Activated CD4-positive, alpha-beta memory T cell treated with anti-CD3 and anti-CD28 coated beads, Interleukin-2, amount 10 ng/mL, durations not matched to agents 7 days and 5 days (primary cell): ENCODE results near the gene IL3. TPM values are rescaled to one million over a fixed set of nuclear protein-coding genes. Genes with fewer than 3 reads are reported as not detected.
A peak's percentile ranks its signal among the peaks of the same experiment; 100 is the strongest.

Experiments
- CTCF ChIA-PET: fragments of 350-600 bp; sonication (Branson Sonifier 250); formaldehyde crosslinking; loops from one replicate; lab custom pipeline; 2021; ENCODE audit warnings: antibody characterized with exemption, inconsistent platforms; lab: Charles Lee
- POLR2A ChIA-PET: fragments of 350-600 bp; sonication (Branson Sonifier 250); formaldehyde crosslinking; loops from one replicate; lab custom pipeline; 2021; ENCODE audit warnings: antibody characterized with exemption; lab: Charles Lee
- DNase-seq: peaks from one replicate; pipeline ENCODE4 v3.0.0-alpha.2; 2020
- H3K27ac Mint-ChIP-seq: one replicate; pipeline ENCODE4 v1.8.0; 2021; ENCODE audit warnings: mild to moderate bottlenecking, mixed read lengths
- H3K27me3 Mint-ChIP-seq: one replicate; pipeline ENCODE4 v1.8.0; 2021; ENCODE audit warnings: mixed read lengths
- H3K36me3 Mint-ChIP-seq: one replicate; pipeline ENCODE4 v1.8.0; 2021; ENCODE audit warnings: low read depth, mixed read lengths
- H3K4me1 Mint-ChIP-seq: one replicate; pipeline ENCODE4 v1.8.0; 2021; ENCODE audit warnings: mixed read lengths
- H3K4me3 Mint-ChIP-seq: one replicate; pipeline ENCODE4 v1.8.0; 2021; ENCODE audit warnings: mild to moderate bottlenecking, mixed read lengths
- H3K9me3 Mint-ChIP-seq: one replicate; pipeline ENCODE4 v1.8.0; 2021; ENCODE audit warnings: mixed read lengths
- total RNA-seq, 2 experiments: library from RNA; stranded (reverse); gene quantifications; one replicate each; pipeline ENCODE4 v1.2.3, GENCODE V29; 2021

The IL3 gene
- total RNA-seq, 2 experiments from 2014 or later: 1.4 to 1.6 TPM

DNA sequence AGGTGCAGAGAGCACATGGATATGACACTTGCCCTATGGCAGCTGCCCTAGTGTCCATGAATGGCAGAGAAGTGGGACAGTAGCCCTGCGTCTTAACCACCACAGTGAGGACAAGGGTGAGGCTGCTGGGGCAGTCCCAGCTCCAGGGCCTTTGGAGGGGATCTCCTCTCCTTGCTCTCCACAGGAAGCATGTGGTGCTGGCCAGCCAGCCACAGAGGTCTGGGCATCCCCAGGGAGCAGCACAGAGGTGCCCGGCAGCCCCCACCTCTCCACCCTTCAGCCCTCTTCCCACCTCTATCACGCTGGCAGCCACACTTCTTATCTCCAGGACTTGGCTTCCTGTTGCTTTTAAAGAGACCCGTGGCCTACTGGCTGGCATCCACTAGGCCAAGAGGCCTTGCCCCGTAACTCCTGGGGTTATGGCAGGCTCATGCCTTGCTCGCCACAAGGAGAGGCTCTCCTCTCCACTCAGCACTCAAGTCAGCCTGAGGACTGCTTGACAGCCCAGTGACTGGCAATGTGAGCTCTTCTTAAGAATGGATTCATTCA, 35.0 kb downstream of the IL3 start:
- Mint-ChIP-seq H3K27me3 (peaks cover 11% of the 10 kb centered on the region), H3K4me1 (peaks cover 53% of the 10 kb centered on the region), H3K27ac (no peak overlapping the region), H3K36me3 (peaks cover 11% of the 10 kb centered on the region), H3K9me3 (peaks cover 4% of the 10 kb centered on the region), H3K4me3 (no peak overlapping the region)
- ChIA-PET CTCF (interaction anchor here (1.9 kb wide), 1 partner anchor 11 kb away, joined by 4 read pairs; no protein-coding TSS in a partner anchor), POLR2A (interaction anchor here (1.0 kb wide), 1 partner anchor 8 kb away, joined by 3 read pairs; no protein-coding TSS in a partner anchor)
- DNase-seq: no peak

DNA sequence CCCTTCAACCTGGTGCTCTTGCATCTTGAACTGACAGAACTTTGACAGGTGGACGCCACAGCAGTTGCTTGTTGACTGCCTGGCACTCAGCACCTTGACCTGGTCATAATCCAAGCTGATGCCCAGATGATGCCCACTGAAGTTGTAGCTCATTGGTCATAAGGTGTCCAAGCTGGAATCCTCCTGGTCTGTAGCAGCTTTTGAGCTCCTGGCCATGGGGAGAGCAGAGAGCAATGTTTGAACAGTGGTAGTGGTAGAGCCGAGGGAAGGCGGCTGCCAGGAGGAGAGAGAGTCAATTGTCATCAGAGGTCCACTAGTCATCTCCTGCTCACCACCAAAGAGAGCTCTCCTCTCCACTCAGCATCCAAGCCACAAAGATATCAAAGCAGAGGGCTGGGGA, 36.4 kb downstream of the IL3 start:
- peaks cover 11% of the 10 kb centered on the region for H3K36me3 Mint-ChIP-seq
- H3K27ac Mint-ChIP-seq: no peak overlapping the region
- ChIA-PET POLR2A (interaction anchor here (0.5 to 1.1 kb wide), 2 partner anchors 15 to 361 kb away, joined by 3 read pairs; no protein-coding TSS in a partner anchor), CTCF (interaction anchor here (1.0 to 1.9 kb wide), 2 partner anchors 9 to 13 kb away, joined by 3 to 4 read pairs; no protein-coding TSS in a partner anchor)
- no peak for DNase-seq
- H3K9me3 Mint-ChIP-seq: peaks cover under 1% of the 10 kb centered on the region
- H3K4me3 Mint-ChIP-seq: no peak overlapping the region
- H3K27me3 Mint-ChIP-seq: peaks cover 11% of the 10 kb centered on the region
- peaks cover 64% of the 10 kb centered on the region for H3K4me1 Mint-ChIP-seq

DNA sequence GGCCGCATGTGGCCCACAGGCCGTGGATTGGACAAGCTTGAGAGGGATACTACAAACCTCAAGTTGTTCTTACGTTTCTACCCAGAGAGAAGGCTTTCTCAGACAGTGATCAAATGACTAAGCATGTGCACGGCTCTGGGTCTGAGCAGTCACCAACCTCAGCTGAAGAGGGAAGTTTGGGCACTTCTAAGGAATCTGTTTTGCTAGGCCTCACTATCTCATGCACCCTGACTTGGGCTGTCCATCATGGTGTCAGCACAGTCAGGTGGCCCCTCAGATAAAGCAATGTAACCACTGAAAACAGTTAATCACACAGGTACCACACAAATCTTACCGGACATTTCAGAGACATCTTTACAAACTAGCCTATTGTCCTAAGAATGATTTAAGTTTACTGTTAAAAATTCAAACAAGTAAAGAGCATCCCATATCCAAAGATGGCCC, 37.7 kb downstream of the IL3 start:
- Mint-ChIP-seq H3K4me3 (no peak overlapping the region), H3K9me3 (no peaks in the 10 kb centered on the region), H3K27me3 (peaks cover 10% of the 10 kb centered on the region), H3K4me1 (peaks cover 77% of the 10 kb centered on the region), H3K36me3 (peaks cover 11% of the 10 kb centered on the region), H3K27ac (peak overlapping the region; percentile 37)
- ChIA-PET POLR2A (interaction anchor here (1.2 kb wide), 1 partner anchor 13 kb away, joined by 6 read pairs; no protein-coding TSS in a partner anchor), CTCF (interaction anchor here (1.0 kb wide), 1 partner anchor 35 kb away, joined by 3 read pairs; no protein-coding TSS in a partner anchor)
- no peak for DNase-seq

DNA sequence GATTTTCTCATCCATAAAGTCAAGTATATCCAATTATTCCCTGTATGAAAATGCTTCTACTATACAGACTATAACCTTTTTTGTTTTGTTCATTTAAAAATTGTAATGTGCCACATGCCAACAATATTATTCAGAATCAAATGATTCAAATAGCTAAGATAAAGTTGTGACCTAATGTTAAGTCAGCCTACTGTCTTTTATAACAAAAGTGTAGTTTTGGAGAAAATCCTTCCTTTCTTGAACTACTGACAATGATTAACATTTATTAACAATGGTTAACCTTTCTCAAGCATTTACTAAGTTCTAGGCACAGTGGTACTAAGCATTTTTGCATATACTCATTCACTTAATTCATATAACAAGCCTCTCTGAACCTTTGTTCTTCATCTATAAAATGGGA, 38.2 kb downstream of the IL3 start:
- H3K4me1 Mint-ChIP-seq: peaks cover 81% of the 10 kb centered on the region
- DNase-seq: no peak
- H3K27ac Mint-ChIP-seq: peak overlapping the region; percentile 74
- POLR2A ChIA-PET: interaction anchor here (1.2 to 1.9 kb wide), 2 partner anchors 12 to 13 kb away, joined by 6 to 10 read pairs; no protein-coding TSS in a partner anchor
- H3K9me3 Mint-ChIP-seq: no peaks in the 10 kb centered on the region
- no peak overlapping the region for H3K4me3 Mint-ChIP-seq
- peaks cover 10% of the 10 kb centered on the region for H3K27me3 Mint-ChIP-seq
- peaks cover 11% of the 10 kb centered on the region for H3K36me3 Mint-ChIP-seq
- CTCF ChIA-PET: interaction anchor here (1.0 to 1.4 kb wide), 2 partner anchors 36 to 140 kb away, joined by 3 to 4 read pairs; no protein-coding TSS in a partner anchor

DNA sequence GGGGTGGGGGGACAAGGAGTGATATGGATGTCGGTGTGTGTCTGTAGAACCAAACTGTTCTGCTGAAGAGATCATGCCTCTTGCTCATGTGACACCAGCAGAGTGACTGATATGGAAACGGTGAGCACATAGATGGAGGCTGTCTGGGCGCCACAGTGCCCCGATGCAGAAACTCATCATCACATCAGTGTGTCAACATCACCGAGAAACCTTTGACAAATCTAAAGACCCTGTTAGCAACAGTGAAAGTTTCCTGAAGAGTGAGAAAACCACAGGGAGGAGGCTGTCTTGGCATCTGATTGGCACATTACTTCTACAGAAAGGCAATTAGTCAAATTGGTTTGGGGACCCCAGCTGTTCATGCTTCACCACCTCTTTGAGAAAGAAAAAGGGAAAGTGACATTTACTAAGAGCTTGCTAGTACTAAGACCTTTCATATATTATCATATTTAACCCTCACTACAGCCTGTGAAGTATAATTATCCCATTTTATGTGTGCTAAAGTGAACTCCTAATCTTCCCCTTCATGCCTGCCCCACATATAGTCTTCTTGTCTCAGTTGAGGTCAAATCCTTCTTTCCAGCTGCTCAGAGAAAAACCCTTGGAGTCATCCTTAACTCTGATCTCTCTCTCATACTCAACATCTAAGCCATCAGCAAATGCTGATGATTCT, 38.8 kb downstream of the IL3 start:
- Mint-ChIP-seq H3K9me3 (no peaks in the 10 kb centered on the region), H3K4me1 (peaks cover 84% of the 10 kb centered on the region), H3K36me3 (peaks cover 9% of the 10 kb centered on the region), H3K4me3 (no peak overlapping the region), H3K27me3 (peaks cover 6% of the 10 kb centered on the region), H3K27ac (peak overlapping the region; percentile 74)
- ChIA-PET POLR2A (interaction anchor here (1.4 to 1.9 kb wide), 2 partner anchors 11 to 25 kb away, joined by 5 to 10 read pairs; partner anchors contain the start of gene CSF2), CTCF (interaction anchor here (1.1 to 1.7 kb wide), 3 partner anchors 13 to 139 kb away, joined by 3 to 4 read pairs (median 4); no protein-coding TSS in a partner anchor)
- peak; percentile 70 for DNase-seq

DNA sequence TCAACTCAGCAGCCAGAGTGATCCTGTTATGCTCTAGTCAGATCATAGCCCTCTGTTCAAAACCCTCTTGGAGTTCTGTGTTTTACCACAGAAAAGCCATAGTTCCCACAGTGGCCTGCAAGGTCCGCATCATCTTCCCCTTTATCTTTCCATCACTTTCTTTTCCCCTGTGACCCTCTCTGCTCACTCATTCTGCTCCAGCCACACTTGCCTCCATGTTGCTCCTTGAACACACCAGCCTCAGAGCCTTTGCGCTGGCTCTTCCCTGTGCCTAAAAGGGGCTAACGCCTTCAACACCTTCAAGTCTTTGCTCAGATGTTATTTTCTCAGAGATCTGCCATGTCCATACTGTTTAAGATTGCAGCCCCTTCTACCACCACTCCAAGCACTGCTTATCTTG, 39.5 kb downstream of the IL3 start:
- Mint-ChIP-seq H3K4me3 (no peak overlapping the region), H3K27me3 (peaks cover 6% of the 10 kb centered on the region), H3K4me1 (peaks cover 88% of the 10 kb centered on the region), H3K27ac (peak overlapping the region; percentile 44), H3K36me3 (peaks cover 9% of the 10 kb centered on the region), H3K9me3 (no peaks in the 10 kb centered on the region)
- CTCF ChIA-PET: interaction anchor here (0.9 to 1.7 kb wide), 4 partner anchors 10 to 138 kb away, joined by 3 to 4 read pairs (median 4); no protein-coding TSS in a partner anchor
- DNase-seq: no peak
- POLR2A ChIA-PET: interaction anchor here (1.1 to 1.9 kb wide), 4 partner anchors 11 to 80 kb away, joined by 3 to 10 read pairs (median 4); partner anchors contain the start of gene CSF2

DNA sequence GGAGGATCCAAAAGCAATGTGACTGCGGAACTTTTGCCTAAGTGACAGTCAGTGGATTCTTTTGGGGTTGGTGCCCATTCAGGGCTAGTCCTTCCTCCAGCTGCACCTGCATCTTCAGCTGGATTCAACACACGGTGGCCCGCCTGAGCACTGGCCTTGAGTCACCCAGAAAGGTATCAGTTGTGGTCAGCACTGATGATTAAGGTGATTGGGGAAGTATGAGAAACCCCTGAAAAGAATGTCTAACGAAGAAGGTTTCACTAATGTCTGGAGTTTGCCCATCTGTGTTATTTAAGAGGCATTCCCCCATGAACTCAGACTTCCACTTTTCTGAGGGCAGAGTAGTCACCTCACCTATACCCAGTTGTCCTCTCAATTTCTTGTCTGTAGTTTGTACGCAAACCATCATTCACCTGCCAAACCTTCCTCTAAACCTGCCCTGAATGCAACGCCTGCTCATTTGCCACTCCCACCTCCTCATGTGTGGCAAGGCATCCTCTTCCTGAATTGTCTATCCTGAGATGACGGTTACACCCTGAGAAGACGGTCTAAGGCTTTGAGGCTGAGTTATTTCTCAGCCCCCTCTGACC, 40.3 kb downstream of the IL3 start:
- POLR2A ChIA-PET: interaction anchor here (1.1 to 1.3 kb wide), 2 partner anchors 18 to 79 kb away, joined by 3 to 4 read pairs; no protein-coding TSS in a partner anchor
- Mint-ChIP-seq H3K9me3 (no peaks in the 10 kb centered on the region), H3K4me3 (no peak overlapping the region)

DNA sequence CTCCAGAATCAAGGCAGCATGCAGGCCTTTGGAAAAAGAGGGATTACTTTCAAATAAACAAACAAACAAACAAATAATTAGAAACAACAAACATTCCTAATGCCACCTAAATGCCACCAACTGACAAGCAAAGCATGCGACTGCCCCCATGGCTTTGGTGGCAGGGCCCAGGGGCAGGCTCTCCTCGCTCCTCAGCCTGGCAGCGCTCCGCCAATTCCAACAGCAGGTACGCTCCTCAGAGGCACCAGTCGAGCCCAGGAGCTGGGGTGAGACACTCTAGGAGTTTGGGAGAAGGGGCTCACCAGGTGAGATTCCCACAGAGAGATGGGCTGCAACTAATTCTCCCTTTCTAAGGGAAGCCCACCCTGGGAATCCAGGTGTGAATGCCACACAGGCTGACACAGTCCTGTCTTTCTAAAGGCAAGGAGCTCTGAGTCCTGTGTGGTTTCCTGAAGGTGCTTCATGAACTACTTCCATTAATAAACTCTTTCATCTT, 41.0 kb downstream of the IL3 start:
- Mint-ChIP-seq H3K27ac (peak overlapping the region; percentile 97), H3K4me3 (no peak overlapping the region), H3K9me3 (no peaks in the 10 kb centered on the region), H3K4me1 (peaks cover 89% of the 10 kb centered on the region), H3K27me3 (peaks cover 4% of the 10 kb centered on the region), H3K36me3 (peaks cover 14% of the 10 kb centered on the region)
- CTCF ChIA-PET: interaction anchor here (1.3 to 1.6 kb wide), 3 partner anchors 36 to 137 kb away, joined by 3 to 12 read pairs (median 5); no protein-coding TSS in a partner anchor
- POLR2A ChIA-PET: interaction anchor here (0.8 to 3.0 kb wide), 8 partner anchors 9 to 512 kb away, joined by 3 to 25 read pairs (median 4); partner anchors contain the start of genes CSF2, IRF1 and SLC22A5
- DNase-seq: no peak

More for the DNA sequence above, 40.3 kb downstream of the IL3 start:
- DNase-seq: no peak
- CTCF ChIA-PET: interaction anchor here (0.9 to 1.7 kb wide), 2 partner anchors 11 to 33 kb away, joined by 3 to 4 read pairs; no protein-coding TSS in a partner anchor
- Mint-ChIP-seq H3K4me1 (peaks cover 88% of the 10 kb centered on the region), H3K27me3 (peaks cover 6% of the 10 kb centered on the region), H3K27ac (peak overlapping the region; percentile 48), H3K36me3 (peaks cover 14% of the 10 kb centered on the region)

DNA sequence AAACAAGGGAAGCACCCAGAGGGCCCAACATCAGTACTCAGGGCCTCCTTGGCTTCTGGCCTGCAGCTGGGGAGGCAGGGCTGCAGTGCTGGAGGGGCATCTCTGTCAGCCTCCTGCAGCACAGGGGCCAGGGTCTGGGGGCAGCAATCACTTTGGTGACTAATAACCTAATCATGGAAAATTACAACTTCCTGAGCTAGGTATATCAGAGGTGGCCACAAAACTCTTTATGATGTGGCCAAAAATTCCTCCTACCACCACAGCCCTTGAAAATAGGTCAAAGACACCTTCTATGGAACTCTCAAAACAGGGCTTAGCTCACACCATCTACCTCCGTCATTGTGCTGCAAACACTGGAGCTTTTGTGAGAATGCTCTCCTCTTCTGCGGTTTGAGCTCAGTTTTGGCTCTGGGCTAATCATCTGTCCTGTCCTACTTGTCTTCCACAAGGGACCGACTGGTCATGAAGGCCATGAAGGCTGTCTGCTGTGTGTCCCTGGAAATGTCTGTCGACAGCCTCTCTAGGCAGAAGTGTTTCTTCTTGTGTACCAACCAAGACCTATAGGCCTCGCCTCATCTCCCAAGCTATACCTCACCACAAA, 41.7 kb downstream of the IL3 start:
- ChIA-PET POLR2A (interaction anchor here (0.6 to 3.0 kb wide), 14 partner anchors 8 to 513 kb away, joined by 3 to 25 read pairs (median 4); partner anchors contain the start of genes CSF2, IRF1 and SLC22A5), CTCF (interaction anchor here (0.9 to 1.6 kb wide), 8 partner anchors 13 to 136 kb away, joined by 3 to 12 read pairs (median 4); no protein-coding TSS in a partner anchor)
- peaks cover 85% of the 10 kb centered on the region for H3K4me1 Mint-ChIP-seq
- peak; percentile 52 for DNase-seq
- no peak overlapping the region for H3K4me3 Mint-ChIP-seq
- peak overlapping the region; percentile 97 for H3K27ac Mint-ChIP-seq
- peaks cover 4% of the 10 kb centered on the region for H3K27me3 Mint-ChIP-seq
- H3K9me3 Mint-ChIP-seq: no peaks in the 10 kb centered on the region
- peaks cover 17% of the 10 kb centered on the region for H3K36me3 Mint-ChIP-seq

DNA sequence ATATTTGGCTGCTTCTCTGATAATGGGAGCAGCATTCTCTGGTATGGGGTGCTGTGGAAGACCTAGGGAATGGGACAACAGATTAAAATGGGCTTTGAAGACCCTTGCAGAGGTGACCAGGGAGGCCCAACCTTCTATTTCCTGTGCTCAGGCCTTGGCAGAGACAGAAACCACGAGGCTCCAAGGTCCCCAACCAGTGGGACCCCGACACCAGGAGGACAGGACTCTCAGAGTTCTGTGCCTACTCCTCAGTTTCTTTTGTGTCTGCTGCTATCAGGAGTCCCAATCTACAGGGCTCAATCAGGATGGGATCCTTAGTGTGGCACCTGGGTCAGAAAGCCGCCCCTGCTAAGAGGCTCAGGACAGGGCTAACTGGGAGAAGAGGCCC, 42.5 kb downstream of the IL3 start:
- no peak overlapping the region for H3K4me3 Mint-ChIP-seq
- peaks cover 86% of the 10 kb centered on the region for H3K4me1 Mint-ChIP-seq
- H3K9me3 Mint-ChIP-seq: peaks cover 4% of the 10 kb centered on the region
- peak overlapping the region; percentile 97 for H3K27ac Mint-ChIP-seq
- no peak for DNase-seq
- H3K36me3 Mint-ChIP-seq: peaks cover 21% of the 10 kb centered on the region
- ChIA-PET CTCF (interaction anchor here (0.9 to 1.4 kb wide), 8 partner anchors 12 to 136 kb away, joined by 3 to 6 read pairs (median 3); partner anchors contain the start of gene CSF2), POLR2A (interaction anchor here (0.9 to 3.0 kb wide), 10 partner anchors 8 to 388 kb away, joined by 3 to 25 read pairs (median 5); partner anchors contain the start of genes CSF2, FNIP1 and IRF1)
- H3K27me3 Mint-ChIP-seq: peaks cover 4% of the 10 kb centered on the region

DNA sequence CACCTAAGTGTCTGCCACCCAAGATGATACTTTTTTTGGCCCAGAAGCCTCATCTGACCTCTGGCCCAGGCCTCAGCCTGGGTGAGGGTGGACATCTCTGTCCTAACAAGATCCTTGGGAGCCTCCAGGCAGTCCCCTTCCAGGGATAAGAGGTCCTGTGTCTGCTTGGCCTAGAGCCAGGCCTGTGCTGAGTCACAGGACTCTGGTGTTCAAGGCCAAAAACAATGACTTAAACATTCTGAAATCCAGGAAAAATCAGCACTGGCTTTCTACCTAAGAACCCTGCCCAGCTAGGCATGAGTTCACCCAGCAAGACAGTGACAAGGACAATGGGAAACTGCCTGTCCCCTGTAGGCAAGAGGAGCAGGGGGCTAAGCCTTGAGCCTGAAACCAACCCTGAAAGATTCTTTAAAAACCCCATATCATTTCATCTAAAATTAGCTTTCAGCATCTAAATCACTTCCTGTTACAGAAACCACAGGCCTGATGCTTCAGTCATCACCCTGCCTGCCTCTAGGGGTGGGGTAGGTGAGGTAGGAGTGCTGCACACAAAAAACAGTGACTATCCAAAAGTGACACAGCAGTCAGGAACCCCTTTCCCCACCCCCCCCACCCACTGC, 43.0 kb downstream of the IL3 start:
- ChIA-PET POLR2A (interaction anchor here (0.6 to 3.0 kb wide), 9 partner anchors 9 to 453 kb away, joined by 3 to 25 read pairs (median 5); partner anchors contain the start of genes CSF2, FNIP1 and RAD50), CTCF (interaction anchor here (1.0 to 1.5 kb wide), 5 partner anchors 11 to 73 kb away, joined by 3 to 4 read pairs (median 3); partner anchors contain the start of gene CSF2)
- peak overlapping the region; percentile 97 for H3K27ac Mint-ChIP-seq
- H3K36me3 Mint-ChIP-seq: peaks cover 20% of the 10 kb centered on the region
- peaks cover 4% of the 10 kb centered on the region for H3K27me3 Mint-ChIP-seq
- peaks cover 83% of the 10 kb centered on the region for H3K4me1 Mint-ChIP-seq
- H3K9me3 Mint-ChIP-seq: peaks cover 5% of the 10 kb centered on the region
- peak overlapping the region; percentile 44 for H3K4me3 Mint-ChIP-seq
- DNase-seq: peak; percentile 85
